ENCODE results near the gene CUEDC2.

DNA sequence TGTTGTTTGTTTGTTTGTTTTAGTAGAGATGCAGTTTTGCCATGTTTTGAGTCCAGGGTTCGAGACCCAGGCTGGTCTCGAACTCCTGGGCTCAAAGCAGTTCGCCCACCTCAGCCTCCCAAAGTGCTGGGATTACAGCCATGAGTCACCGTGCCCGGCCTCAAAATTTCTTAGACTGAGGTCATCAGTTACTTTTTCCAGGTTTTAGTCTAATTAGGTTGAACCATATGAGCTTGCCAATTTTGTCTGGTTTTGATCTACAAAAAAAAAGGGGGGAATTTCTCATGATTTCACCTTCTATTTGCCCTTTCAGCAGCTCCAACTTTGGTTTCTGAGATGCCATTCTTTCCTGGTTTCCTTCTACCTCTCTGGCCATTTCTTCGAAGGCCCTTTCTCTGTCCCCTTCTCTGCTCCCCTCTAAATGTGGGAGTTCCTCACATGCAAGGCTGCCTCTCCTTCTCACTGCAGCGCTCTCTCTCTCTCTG lies 5.5 kb downstream of the CUEDC2 start:
- TF ChIP-seq EP300 (IDR thresholded peaks at IDR 0.05) (no peak), POLR2A (IDR thresholded peaks at IDR 0.05) (no peak)
- TF ChIP-seq, protein P1, sequence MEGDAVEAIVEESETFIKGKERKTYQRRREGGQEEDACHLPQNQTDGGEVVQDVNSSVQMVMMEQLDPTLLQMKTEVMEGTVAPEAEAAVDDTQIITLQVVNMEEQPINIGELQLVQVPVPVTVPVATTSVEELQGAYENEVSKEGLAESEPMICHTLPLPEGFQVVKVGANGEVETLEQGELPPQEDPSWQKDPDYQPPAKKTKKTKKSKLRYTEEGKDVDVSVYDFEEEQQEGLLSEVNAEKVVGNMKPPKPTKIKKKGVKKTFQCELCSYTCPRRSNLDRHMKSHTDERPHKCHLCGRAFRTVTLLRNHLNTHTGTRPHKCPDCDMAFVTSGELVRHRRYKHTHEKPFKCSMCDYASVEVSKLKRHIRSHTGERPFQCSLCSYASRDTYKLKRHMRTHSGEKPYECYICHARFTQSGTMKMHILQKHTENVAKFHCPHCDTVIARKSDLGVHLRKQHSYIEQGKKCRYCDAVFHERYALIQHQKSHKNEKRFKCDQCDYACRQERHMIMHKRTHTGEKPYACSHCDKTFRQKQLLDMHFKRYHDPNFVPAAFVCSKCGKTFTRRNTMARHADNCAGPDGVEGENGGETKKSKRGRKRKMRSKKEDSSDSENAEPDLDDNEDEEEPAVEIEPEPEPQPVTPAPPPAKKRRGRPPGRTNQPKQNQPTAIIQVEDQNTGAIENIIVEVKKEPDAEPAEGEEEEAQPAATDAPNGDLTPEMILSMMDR (IDR thresholded peaks at IDR 0.05) = no peak

All from tibial nerve (tissue), 4 donors.